DMS 273 treated with DMSO at 0.1 percent for 48 hours (cell line): ENCODE results near the gene BICRA.
"Not testable (repeated sequence)": the region's sequence is repeated elsewhere in the genome, so short reads cannot be mapped to it uniquely, and the experiment has no call there.

Experiments used
- DNase-seq: peaks from one replicate; lab custom pipeline; 2025; lab: John Stamatoyannopoulos, UW

The BICRA gene

DNA sequence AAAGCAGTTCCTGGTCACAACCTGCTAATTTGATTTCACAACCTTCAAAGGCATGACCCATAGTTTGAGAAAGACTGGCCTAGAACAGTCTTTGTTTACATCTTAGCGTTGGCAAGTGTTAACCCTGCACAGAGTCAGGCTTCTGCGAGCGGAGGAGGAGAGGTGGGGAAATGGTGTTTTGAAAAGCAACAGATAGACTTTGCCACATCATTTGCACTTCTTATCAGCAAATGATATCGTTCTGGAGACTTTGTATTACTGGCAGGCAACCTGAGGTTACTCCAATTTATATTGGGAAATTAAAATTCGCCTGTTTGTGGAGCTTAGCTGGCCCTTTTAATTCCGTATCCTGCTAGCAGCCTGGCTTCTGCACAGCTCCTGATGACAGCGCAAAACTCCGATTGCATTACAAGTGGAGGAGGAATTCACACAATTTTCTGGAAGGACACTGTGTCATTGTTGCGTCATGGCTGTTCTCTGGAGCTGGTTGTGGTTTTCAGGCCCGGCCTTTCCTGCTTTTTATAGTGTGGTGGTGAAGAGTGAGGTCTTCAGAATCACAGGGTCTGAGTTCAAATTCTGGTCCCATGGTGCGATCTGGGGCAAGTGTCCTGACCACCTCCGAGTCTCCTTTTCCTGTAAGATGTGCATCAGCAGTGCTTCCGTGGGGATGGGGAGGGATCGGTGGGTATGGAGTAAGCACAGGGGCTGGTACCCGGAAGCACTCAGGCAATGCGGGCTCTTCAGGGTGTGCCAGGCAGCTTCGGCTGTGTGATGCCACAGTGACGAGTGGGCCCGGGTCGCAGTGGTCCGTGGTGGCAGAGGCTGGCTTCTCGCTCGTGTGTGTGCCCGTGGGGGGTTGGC lies 55.2 kb downstream of the BICRA start:
- no peak for DNase-seq

DNA sequence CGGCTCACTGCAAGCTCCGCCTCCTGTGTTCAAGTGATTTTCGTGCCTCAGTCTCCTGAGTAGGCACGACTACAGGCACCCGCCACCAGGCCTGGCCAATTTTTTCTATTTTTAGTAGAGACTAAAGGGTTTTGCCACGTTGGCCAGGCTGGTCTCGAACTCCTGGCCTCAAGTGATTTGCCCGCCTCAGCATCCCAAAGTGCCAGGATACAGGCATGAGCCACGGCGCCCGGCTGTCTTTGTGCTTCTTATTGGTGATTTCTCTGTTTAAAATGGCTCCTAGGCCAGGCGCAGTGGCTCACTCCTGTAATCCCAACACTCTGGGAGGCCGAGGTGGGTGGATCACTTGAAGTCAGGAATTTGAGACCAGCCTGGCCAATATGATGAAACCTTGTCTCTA lies 59.6 kb downstream of the BICRA start:
- DNase-seq, result not testable (repeated sequence)

DNA sequence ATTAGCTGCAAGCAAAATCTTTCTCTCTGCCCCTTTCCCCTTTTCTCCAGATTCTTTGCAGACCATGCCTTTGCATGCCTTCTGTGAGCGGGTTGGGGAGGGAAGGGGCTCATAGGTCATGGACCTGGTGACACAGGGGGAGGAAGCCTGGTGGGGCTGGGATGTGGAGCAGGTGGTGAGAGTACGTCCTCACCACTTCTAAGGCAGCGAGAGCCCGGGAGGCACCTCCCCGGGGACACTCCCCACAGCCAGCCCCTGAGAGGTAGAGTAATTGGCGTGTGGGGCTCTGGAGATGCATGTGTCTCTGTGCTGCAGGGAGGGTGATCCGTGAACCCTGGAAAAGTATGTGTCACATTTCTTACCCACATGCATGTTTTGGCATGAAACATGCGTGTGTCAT lies 61.8 kb downstream of the BICRA start:
- no peak for DNase-seq

DNA sequence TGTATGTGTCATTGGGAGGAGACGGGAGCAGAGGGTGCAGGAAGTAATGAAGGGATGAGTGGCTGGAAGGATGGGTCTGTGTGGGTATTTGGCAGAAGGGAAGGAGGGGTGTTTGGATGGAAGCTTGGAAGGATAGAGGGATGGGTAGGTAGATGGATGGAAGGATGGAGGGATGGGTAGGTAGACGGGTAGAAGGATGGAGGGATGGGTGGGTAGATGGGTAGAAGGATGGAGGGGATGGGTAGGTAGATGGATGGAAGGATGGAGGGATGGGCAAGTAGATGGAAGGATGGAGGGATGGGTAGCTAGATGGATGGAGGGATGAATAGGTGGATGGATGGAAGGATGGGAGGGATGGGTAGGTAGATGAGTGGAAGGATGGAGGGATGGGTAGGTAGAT lies 62.6 kb downstream of the BICRA start:
- DNase-seq, result no peak

DNA sequence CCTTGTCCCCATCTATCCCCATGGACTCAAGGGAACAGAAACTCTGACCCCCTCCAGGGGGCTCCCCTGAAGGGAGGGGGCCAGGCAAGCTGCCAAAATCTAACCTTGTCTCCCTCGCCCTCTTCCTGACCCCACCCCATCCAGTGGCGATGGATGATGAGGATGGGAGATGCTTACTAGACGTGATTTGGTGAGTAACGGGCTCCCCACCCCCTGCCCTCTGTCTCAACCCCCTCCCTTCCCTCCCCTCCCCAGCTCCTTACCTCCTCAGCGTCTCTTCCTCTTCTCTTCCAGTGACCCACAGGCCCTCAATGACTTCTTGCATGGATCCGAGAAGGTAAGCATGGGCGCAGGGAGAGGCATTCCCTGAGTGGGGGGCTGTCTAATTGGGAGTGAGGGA lies 64.5 kb downstream of the BICRA start:
- no peak for DNase-seq

DNA sequence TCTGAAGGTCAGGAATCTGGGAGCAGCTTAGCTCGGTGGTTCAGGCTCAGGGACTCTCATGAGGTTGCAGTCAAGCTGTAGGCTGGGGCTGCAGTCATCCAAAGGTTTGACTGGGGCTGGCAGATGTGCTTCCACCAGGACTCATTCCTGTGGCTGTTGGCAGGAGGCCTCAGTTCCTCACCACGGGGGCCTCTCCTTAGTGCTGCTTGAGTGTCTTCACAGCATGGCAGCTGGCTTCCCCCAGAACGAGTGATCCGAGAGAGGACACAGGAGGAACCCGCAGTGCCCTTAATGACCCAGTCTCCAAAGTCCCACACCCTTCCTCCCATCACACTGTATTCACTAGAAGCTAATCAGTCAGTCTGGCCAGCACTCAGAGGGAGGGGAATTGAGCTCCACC lies 65.6 kb downstream of the BICRA start:
- DNase-seq, result no peak

DNA sequence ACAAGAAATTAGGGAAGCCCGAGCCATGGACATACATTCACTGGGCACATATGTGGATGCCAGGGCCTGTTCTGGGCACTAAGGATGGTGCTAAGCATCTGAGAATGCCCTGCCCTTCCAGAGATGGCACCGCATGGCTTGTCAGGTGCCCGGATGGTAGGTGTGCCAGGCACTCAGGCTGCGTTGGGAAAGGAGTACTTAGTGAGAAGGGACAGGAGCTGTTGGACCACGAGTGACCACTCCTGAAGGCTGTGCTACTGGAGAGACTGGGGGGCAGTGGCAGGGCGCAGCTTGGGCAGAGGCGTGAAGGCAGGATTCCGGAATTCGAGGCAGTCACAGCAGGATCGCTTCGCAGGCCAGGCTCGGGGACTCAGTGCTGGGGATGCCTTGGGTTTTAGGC lies 66.3 kb downstream of the BICRA start:
- no peak for DNase-seq

DNA sequence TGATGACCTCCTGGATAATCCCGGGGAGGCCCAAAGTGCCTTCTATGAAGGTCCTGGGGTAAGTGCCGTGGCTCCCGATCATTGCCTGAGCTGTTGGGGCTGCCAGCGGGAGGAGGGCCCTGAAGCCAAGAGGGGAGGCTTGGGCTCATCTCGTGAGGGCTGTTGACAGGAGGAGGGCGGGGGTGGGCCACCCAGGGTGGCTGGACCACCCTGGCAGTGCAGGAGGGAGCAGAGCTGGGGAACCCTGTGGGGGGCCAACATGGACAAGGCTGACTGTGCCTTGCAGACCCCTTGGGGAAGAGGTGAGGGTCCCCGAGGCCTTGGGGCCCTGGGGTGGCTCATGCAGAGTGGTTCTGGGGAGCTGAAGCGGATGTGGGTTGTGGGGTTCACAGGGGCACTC lies 66.9 kb downstream of the BICRA start:
- DNase-seq, result no peak

DNA sequence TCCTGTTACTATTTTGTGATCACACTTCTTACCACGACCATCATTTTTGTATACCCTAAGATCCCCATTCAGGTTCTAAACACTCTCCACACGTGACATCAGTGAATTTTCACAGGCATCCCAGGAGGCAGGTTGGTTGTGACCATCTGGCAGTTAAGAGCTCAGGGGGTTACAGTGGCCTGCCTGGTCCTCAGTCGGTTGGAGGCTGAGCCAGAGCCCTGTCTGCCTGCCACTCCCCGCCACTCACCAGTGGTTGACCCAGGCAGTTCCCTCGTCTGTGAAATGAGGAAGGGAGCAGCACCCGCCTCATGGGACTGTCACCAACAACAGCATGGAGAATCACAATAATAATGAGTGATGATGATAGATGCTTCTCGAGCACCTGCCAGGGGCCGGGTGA lies 67.9 kb downstream of the BICRA start:
- no peak for DNase-seq

DNA sequence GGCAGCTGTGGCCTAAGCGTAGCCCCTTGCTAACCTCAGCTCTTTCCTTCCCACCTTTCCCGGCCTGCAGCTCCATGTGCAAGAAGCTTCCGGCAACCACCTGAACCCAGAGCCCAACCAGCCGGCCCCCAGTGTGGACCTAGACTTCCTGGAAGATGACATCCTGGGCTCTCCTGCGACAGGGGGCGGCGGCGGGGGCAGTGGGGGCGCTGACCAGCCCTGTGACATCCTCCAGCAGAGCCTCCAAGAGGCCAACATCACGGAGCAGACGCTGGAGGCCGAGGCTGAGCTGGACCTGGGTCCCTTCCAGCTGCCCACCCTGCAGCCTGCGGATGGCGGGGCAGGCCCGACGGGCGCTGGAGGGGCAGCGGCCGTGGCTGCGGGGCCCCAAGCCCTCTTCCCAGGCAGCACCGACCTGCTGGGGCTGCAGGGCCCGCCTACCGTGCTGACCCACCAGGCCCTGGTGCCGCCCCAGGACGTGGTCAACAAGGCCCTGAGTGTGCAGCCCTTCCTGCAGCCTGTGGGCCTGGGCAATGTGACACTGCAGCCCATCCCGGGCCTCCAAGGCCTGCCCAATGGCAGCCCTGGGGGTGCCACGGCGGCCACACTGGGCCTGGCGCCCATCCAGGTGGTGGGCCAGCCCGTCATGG lies 70.4 kb downstream of the BICRA start:
- no peak for DNase-seq

DNA sequence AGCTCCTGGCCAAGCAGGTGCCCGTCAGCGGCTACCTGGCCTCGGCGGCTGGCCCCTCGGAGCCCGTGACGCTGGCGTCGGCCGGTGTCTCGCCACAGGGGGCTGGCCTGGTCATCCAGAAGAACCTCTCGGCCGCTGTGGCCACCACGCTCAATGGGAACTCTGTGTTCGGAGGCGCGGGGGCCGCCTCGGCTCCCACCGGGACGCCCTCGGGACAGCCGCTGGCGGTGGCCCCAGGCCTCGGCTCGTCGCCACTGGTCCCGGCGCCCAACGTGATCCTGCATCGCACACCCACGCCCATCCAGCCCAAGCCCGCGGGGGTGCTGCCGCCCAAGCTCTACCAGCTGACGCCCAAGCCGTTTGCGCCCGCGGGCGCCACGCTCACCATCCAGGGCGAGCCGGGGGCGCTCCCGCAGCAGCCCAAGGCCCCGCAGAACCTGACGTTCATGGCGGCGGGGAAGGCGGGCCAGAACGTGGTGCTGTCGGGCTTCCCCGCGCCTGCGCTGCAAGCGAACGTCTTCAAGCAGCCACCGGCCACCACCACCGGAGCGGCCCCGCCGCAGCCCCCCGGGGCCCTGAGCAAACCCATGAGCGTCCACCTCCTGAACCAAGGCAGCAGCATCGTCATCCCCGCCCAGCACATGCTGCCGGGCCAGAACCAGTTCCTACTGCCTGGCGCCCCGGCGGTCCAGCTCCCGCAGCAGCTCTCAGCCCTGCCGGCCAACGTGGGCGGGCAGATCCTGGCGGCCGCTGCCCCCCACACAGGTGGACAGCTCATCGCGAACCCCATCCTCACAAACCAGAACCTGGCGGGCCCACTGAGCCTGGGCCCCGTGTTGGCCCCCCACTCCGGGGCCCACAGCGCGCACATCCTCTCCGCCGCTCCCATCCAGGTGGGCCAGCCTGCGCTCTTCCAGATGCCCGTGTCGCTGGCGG lies 71.3 kb downstream of the BICRA start:
- no peak for DNase-seq

DNA sequence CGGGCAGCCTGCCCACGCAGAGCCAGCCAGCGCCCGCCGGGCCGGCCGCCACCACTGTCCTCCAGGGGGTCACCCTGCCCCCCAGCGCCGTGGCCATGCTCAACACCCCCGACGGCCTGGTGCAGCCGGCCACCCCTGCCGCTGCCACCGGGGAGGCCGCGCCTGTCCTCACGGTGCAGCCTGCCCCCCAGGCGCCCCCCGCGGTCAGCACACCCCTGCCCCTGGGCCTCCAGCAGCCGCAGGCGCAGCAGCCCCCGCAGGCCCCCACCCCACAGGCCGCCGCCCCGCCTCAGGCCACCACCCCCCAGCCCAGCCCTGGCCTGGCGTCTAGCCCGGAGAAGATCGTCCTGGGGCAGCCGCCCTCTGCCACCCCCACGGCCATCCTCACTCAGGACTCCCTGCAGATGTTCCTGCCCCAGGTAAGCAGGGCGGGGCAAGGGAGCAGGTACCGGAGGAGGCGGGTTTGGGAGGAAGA lies 72.0 kb downstream of the BICRA start:
- no peak for DNase-seq

DNA sequence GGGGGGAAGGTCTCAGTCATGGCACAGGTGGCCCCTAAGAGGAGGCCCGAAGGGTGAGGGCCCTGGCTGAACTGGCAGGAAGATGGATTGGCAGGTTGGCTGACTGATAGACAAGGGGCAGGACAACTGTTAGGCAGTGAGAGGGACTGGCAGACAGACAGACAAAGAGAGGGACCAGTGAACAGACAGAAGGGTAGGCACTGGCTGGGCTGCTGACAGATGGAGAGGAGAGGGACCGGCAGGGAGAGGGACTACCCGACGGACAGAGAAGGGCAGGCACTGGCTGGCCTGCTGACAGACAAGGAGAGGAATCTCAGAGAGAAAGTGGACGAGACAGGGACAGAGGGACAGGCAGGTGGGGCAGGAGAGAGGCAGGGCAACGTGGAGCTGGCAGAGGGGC lies 72.5 kb downstream of the BICRA start:
- DNase-seq, result no peak

DNA sequence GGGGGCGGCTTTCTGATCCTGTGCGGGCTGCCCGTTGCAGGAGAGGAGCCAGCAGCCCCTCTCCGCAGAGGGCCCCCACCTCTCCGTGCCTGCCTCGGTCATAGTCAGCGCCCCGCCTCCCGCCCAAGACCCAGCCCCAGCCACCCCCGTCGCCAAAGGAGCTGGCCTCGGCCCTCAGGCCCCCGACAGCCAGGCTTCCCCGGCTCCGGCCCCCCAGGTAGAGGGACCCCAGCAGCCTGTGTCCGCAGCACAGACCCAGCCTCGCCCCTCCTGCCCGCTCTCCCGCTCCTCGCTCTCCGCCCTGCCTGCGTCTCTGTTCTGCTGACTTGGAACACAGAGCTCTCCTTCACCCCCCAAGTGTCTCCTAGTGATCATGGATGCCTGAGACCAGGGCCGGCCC lies 73.0 kb downstream of the BICRA start:
- DNase-seq, result no peak

DNA sequence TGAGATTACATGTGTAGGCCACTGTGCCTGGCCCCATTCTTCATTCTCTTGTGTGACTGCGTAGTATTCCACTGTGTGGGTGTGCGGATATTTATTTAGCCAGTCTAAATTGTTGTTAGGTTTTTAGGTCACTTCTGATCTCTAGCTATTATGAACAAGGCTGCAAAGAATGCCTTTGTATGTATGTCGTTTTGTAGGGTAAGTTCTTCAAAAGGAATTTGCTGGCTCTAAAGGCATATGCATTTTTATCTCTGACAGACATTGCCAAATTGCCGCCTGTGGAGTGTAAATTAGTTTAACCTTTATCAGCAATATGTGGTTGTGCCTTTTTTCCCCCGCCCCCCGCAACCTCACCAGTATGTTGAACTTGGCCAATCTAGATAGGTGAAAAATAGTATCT lies 74.0 kb downstream of the BICRA start:
- no peak for DNase-seq

DNA sequence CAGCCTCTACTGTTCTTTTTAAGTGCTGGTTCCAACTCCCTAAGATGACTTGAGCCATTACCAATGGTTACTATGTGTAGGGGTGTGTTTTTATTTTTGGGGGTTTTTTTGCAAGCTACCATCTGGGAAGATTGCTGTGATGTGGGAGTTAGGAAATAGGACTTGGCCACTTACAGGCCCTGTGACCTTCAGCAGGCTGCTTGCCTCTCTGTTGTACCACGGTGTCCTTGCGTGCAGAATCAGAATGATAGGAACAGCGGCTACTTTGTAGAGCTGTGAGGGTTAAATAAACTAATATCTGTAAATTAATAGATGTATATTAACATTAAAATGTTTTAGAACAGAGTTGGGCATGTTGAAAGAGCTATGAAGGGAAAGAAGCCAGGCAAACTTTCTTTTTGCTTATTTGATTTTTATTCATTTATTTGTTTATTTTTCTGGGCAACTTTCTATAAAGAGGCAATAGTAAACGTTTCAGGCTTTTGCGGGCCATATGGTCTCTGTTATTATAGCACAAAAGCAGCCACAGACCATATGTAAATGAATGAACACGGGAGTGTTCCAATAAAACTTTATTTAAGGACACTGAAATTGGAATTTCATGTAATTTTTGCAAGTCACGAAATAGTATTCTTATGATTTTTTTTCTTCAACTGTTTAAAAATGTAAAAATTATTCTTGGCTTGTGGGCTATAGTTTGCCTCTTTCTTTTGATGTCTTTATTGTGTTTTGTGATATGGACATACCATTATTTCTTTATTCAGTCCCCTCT lies 77.9 kb downstream of the BICRA start:
- no peak for DNase-seq

DNA sequence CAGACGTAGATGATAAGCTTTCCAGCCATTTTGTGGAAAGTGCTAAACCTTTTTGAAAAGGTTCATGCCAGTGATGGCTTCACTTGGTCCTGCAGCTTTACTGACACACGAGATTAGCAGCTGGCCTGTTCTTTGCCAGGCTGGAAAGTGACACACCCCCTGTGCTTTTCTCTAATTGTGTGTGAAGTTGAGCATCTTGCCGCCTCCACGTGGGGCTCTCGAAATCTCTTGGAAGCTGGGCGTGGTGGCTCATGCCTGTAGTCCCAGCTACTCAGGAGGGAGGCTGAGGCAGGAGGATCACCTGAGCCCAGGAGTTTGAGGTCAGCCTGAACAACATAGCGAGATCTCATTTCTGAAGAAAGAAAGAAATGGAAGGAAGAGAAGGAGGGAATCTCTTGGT lies 79.0 kb downstream of the BICRA start:
- no peak for DNase-seq

DNA sequence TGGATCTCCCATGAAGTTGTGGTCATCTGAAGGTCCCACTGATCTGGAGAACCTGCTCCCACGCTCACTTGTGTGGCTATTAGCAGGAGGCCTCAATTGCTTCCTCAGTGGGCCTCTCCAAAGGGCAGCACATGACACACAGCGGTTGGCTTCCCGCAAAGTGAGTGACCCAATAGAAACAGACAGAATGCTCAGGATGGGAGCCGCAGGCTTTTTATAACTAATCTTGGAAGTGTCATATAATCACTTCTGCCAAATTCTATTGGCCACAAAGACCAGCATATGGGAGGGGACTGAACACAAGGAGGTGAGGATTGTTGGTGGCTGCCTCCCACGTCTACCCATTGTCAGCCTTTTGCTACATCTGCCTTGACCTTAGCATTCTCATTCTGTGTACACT lies 82.2 kb downstream of the BICRA start:
- no peak for DNase-seq

DNA sequence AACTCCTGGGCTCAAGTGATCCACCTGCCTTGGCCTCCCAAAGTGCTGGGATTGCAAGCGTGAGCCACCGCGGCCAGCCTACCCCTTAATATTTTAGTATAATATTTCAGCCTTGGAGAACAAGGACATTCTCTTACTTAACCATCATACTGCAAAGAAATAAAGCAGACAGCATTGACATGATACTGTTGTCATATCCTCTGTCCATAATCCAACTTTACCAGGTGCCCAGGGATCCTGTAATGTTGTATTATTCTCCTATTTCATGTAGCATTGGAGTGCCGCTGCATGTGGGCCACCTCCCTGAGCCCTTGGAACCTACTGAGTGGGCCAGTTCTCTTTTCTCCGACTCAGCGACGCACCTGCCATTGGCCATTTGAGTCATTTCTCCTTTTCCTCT lies 82.8 kb downstream of the BICRA start:
- DNase-seq, result no peak

DNA sequence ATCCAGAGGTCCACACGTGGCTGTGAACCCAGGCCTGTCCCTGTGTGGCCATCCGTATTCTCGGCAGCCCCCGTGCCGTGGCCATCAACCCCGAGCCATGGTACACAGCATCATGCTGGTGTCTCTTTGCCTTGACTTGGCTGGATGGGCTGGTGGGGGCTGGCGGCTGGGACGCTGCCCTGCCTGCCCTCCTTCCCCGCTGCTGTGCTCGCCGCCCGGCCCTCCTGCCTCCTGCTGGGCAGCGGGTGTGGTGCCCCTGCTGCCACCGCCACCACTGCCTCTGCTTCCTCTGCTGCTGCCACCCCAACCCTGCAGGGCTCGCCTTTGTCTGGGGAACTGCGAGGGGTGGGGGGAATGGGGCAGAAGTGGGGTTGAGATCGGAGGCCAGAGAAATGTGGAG lies 84.6 kb downstream of the BICRA start:
- DNase-seq, result no peak

DNA sequence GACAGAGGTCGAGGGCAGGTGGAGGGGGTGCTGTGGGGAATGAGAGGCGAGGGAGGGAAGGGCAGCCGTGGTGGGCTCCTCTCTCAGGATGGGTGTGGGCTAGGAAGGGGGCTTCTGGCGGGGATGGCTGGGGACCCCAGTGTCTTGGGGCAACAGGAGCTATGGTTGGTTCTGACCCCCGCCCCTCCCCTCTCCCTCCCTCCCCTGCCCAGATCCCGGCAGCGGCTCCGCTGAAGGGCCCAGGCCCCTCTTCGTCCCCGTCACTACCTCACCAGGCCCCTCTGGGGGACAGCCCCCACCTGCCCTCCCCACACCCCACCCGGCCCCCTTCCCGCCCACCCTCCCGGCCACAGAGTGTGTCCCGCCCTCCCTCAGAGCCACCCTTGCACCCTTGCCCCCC lies 85.0 kb downstream of the BICRA start:
- no peak for DNase-seq
